RWPE1 (cell line): ENCODE data around the gene NAALADL2.
"Not testable (repeated sequence)": the region's sequence is repeated elsewhere in the genome, so short reads cannot be mapped to it uniquely, and the experiment has no call there.

Experiments
- CTCF ChIA-PET: fragments of 350-600 bp; sonication (Branson Sonifier 250); formaldehyde crosslinking; extraction: SDS; loops from one replicate; lab custom pipeline; 2021; lab: Yijun Ruan, JAX
- POLR2A ChIA-PET: fragments of 400-600 bp; formaldehyde crosslinking; extraction: SDS; loops from one replicate; lab custom pipeline; 2020; ENCODE audit warnings: antibody characterized with exemption; ENCODE audit not compliant: low non-redundant PET; lab: Yijun Ruan, JAX
- DNase-seq: peaks from one replicate; pipeline ENCODE4 v3.0.0; 2012; ENCODE audit warnings: low spot score
- H3K27ac ChIP-seq: fragments of 450-650 bp; 2 replicates; pipeline ENCODE4 v1.5.1; 2017
- CTCF ChIP-seq: fragments of 450-650 bp; conservative IDR thresholded peaks from 2 replicates; pipeline ENCODE4 v1.5.1; 2017; ENCODE audit warnings: low read depth, mild to moderate bottlenecking

Gene NAALADL2

GRCh38 chr3:175826759-175827158 lies 967.6 kb downstream of the NAALADL2 start:
- no peak for DNase-seq
- CTCF ChIA-PET = interaction anchor here (0.6 kb wide), 2 partner anchors 791 to 816 kb away, joined by 3 to 4 read pairs; no protein-coding TSS in a partner anchor
- TF ChIP-seq CTCF = no peak
- POLR2A ChIA-PET = no interaction called here
- no peak overlapping the region for H3K27ac ChIP-seq

GRCh38 chr3:175829809-175830208 lies 970.7 kb downstream of the NAALADL2 start:
- DNase-seq, POLR2A ChIA-PET, H3K27ac ChIP-seq, CTCF ChIA-PET: not testable (repeated sequence)

- CTCF ChIA-PET, DNase-seq, POLR2A ChIA-PET, H3K27ac ChIP-seq: not testable (repeated sequence)
Observed at GRCh38 chr3:175835763-175836162, 976.6 kb downstream of the NAALADL2 start.

- no peak for TF ChIP-seq CTCF
- CTCF ChIA-PET = no interaction called here
- H3K27ac ChIP-seq = no peak overlapping the region
- POLR2A ChIA-PET = no interaction called here
- no peak for DNase-seq
Observed at GRCh38 chr3:175836617-175837016, 977.5 kb downstream of the NAALADL2 start.

GRCh38 chr3:175837962-175838361 lies 978.8 kb downstream of the NAALADL2 start:
- no peak for DNase-seq
- CTCF ChIA-PET = no interaction called here
- no peak overlapping the region for H3K27ac ChIP-seq
- TF ChIP-seq CTCF = no peak
- POLR2A ChIA-PET = no interaction called here

GRCh38 chr3:175839366-175840005 lies 980.4 kb downstream of the NAALADL2 start:
- ChIA-PET CTCF (interaction anchor here (0.5 kb wide), 1 partner anchor 192 kb away, joined by 3 read pairs; no protein-coding TSS in a partner anchor), POLR2A (no interaction called here)
- H3K27ac ChIP-seq = no peak overlapping the region
- TF ChIP-seq CTCF = no peak
- no peak for DNase-seq

- POLR2A ChIA-PET = no interaction called here
- TF ChIP-seq CTCF = no peak
- CTCF ChIA-PET = no interaction called here
- DNase-seq = no peak
- H3K27ac ChIP-seq = no peak overlapping the region
Observed at GRCh38 chr3:175851541-175851940, 992.4 kb downstream of the NAALADL2 start.
